Fibroblast of the aortic adventitia (primary cell): ENCODE results near the gene IFIT1. TPM values are rescaled to one million over a fixed set of nuclear protein-coding genes. Genes with fewer than 3 reads are reported as not detected.

ENCODE experiments used
- DNase-seq: peaks from one replicate; pipeline ENCODE4 v3.0.0-alpha.2; 2010; ENCODE audit warnings: low read depth
- H3K4me3 ChIP-seq: 2 replicates; pipeline ENCODE4 v1.5.1; 2011; ENCODE audit warnings: low read depth, mild to moderate bottlenecking, control low read depth, low read length, moderate library complexity
- total RNA-seq: library from RNA; depleted of rRNA; stranded (reverse); fragments of >200 nt; gene quantifications from 2 replicates; pipeline ENCODE4 v1.2.3, GENCODE V29; 2012; ENCODE audit warnings: low replicate concordance
- TF ChIP-seq, protein P1 (sequence below): IDR thresholded peaks from 2 replicates; pipeline ENCODE4 v1.5.1; 2011; ENCODE audit warnings: mild to moderate bottlenecking, low read length, control low read depth, inconsistent platforms; ENCODE audit not compliant: insufficient read depth

The IFIT1 gene
- total RNA-seq, 1 donor, result 13.6 TPM

DNA sequence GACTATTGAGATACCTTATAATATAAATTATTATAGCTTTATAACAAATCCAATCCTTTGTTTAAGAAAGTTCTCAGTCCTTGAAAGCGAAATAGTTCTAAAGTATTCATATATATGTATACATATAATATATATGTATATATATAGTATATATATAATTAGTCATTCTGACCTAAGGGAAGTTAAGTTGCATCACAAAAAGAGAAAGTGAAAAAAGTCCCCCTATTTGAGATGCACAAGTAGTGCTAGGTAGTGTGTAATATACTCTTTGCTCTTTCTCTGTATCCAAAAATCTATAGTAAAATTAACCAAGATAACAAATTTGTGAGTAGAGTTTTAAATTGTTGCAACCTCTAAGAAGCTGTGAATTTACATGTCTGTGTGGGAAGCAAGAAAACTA is 27.9 kb upstream of the IFIT1 start:
- TF ChIP-seq, protein P1, sequence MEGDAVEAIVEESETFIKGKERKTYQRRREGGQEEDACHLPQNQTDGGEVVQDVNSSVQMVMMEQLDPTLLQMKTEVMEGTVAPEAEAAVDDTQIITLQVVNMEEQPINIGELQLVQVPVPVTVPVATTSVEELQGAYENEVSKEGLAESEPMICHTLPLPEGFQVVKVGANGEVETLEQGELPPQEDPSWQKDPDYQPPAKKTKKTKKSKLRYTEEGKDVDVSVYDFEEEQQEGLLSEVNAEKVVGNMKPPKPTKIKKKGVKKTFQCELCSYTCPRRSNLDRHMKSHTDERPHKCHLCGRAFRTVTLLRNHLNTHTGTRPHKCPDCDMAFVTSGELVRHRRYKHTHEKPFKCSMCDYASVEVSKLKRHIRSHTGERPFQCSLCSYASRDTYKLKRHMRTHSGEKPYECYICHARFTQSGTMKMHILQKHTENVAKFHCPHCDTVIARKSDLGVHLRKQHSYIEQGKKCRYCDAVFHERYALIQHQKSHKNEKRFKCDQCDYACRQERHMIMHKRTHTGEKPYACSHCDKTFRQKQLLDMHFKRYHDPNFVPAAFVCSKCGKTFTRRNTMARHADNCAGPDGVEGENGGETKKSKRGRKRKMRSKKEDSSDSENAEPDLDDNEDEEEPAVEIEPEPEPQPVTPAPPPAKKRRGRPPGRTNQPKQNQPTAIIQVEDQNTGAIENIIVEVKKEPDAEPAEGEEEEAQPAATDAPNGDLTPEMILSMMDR, result no peak
- DNase-seq, result no peak
- H3K4me3 ChIP-seq, result no peak overlapping the region

DNA sequence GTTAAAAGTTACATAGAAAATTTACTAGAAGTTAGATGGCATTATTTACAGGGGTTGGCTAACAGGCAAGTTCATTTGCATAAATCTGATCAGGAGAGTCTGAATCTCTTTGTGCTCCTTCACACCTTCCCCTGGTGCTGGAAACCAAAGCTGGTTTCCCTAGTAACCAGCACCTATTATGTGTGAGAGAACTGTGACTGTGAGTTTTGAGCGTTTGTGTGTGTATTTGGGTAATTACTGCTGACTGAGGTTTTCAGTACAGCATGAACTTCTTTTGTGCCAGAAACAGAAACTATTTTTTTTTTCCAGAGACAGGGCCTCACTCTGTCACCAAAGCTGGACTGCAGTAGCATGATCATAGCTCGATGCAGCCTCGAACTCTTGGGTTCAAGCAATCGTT is 24.9 kb upstream of the IFIT1 start:
- TF ChIP-seq, protein P1, result no peak
- DNase-seq, result no peak

DNA sequence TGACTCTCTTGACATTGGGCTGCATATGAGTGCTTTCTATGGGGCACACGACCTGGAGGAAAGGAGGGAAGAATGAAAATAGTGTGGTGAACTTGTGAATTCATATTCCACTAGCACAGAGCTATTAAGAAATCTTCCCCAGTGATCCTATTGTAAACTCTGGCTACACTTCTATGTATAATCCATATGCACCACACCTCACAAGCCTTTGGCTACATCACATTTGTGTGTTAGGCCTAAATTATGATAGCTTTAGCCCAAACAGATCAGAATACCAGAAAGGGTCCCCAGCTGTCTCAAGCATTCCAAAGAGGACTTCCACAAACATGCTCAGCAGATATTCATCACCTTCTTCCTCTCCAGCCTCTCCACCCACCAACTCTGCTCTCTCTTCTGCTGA is 24.3 kb upstream of the IFIT1 start:
- TF ChIP-seq, protein P1, result no peak
- H3K4me3 ChIP-seq, result no peak overlapping the region
- no peak for DNase-seq

More for the DNA sequence above, 24.9 kb upstream of the IFIT1 start:
- H3K4me3 ChIP-seq, result no peak overlapping the region

DNA sequence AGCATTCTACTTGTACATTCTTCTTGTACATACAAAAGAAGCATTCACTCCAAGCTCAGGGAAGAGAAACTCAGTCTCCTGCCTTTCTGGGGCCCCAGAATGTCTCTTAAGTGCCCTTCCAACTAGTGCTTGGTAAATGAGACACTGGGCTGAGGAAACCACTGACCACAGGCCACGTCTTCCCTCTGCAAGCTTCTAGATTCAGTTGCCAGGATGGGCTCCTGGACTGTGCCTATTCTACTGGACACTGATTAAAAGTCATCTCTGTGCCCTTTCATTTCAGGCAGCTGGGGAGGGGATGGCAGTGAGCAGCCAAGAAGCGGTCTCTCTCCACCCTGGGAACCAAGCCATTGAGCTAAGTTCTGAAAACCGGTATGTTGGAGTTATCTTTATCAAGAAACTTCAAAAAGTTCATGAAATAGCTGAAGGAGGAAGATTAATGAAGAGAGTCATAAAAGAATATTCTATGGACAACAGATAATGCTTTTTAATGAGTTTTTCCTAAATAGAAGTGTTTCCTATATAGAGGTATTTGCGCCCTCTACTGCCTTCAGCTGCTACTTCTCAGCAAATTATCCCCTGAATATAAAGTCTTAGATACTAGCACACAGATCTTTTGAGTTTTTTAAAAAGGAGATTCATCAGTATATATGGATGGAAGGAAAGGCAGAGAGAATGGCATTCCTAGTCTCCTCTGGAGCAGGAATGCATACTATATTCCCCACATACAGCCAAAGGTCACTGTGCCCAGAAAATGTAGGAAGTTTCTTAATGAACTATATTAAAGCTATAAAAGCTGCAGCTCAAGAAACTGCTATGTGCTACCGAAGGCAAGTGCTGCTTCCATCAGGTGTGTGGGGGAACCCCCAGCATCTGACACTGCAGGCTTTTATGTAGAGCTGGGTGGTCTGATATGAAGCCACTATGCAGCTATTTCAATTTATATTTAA is 23.0 kb upstream of the IFIT1 start:
- no peak overlapping the region for H3K4me3 ChIP-seq
- DNase-seq, result peak; percentile 79
- TF ChIP-seq, protein P1, result peak; percentile 71

DNA sequence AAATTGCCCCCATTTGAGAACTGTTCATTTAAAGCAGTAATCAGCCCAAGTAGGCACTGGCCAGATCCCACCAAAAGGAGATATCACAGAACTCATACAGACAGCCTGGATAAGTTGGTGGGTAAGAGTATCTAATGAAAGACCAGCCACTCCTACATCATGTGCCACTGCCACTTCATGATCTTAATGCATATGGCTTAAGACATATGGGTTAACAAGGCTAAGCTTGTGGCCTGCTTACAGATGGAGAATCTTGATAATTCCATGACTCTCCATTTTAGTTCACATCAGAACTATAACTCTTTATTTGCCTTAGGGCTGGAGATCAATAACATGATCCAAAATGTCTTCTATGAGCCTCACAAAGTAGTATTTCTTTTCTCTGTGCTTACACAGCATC is 21.3 kb upstream of the IFIT1 start:
- DNase-seq, result no peak
- TF ChIP-seq, protein P1, result no peak
- H3K4me3 ChIP-seq, result no peak overlapping the region

DNA sequence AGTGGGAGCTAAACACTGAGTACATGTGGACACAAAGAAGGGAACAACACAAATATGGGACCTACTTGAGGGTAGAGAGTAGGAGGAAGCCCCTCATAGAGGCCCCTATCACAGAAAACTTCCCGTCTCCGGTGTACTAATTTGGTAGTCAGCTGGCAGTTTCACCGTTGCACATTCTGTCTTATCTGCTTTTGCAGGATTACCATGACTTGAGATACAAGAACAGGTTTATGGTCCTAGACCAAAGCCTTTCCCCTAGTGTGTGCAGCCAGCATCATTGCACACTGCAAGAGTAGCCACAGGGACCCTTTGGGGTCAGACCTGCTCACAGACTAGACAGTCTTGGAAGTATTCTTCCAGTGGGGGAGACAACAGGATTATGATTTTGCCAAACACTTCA is 20.4 kb upstream of the IFIT1 start:
- no peak for DNase-seq
- TF ChIP-seq, protein P1, result no peak

More for the DNA sequence above, 20.4 kb upstream of the IFIT1 start:
- H3K4me3 ChIP-seq, result no peak overlapping the region
